Upper lobe of right lung (tissue), 1 donor: Measurements from ENCODE around the gene TMEM255B. TPM values are rescaled to one million over a fixed set of nuclear protein-coding genes. Genes with fewer than 3 reads are reported as not detected.

Experiments used
- ATAC-seq: fragments of 200-7000 bp; cut with Tn5 transposase; one replicate; pipeline ENCODE4 v1.9.1; 2020; ENCODE audit warnings: mild to moderate bottlenecking, moderate library complexity
- DNase-seq: peaks from one replicate; pipeline ENCODE4 v3.0.0-alpha.2; 2020
- H3K27ac ChIP-seq: fragments of 200-600 bp; one replicate; pipeline ENCODE4 v1.8.0; 2022
- H3K27me3 ChIP-seq: fragments of 200-600 bp; one replicate; pipeline ENCODE4 v1.8.0; 2022; ENCODE audit warnings: mild to moderate bottlenecking
- H3K36me3 ChIP-seq: fragments of 200-600 bp; one replicate; pipeline ENCODE4 v1.8.0; 2022
- H3K4me1 ChIP-seq: fragments of 200-600 bp; one replicate; pipeline ENCODE4 v1.8.0; 2022
- H3K4me3 ChIP-seq: fragments of 200-600 bp; one replicate; pipeline ENCODE4 v1.8.0; 2022; ENCODE audit warnings: mild to moderate bottlenecking
- H3K9me3 ChIP-seq: fragments of 200-600 bp; one replicate; pipeline ENCODE4 v1.8.0; 2022
- intact Hi-C: fragments of 100-400 bp; cut with DNase I; formaldehyde crosslinking; loops from one replicate; pipeline ENCODE4 v1.11.0; 2022
- total RNA-seq: library from RNA; stranded (reverse); fragmentation: NEBNext Ultra II Directional; extraction: Animal tissue kit (Norgen Biotek cat#: 25700); gene quantifications from one replicate; pipeline ENCODE4 v1.2.1, GENCODE V29; 2021
- TF ChIP-seq, protein P1 (sequence below): fragments of 200-600 bp; IDR thresholded peaks from one replicate; pipeline ENCODE4 v1.8.0; 2022; ENCODE audit warnings: antibody characterized with exemption
- donor health status: DM: no; HTN: yes; CAD: no; lungs with severe emphysema.

The TMEM255B gene
- total RNA-seq, 1 donor from 2014 or later: 43.6 TPM

DNA sequence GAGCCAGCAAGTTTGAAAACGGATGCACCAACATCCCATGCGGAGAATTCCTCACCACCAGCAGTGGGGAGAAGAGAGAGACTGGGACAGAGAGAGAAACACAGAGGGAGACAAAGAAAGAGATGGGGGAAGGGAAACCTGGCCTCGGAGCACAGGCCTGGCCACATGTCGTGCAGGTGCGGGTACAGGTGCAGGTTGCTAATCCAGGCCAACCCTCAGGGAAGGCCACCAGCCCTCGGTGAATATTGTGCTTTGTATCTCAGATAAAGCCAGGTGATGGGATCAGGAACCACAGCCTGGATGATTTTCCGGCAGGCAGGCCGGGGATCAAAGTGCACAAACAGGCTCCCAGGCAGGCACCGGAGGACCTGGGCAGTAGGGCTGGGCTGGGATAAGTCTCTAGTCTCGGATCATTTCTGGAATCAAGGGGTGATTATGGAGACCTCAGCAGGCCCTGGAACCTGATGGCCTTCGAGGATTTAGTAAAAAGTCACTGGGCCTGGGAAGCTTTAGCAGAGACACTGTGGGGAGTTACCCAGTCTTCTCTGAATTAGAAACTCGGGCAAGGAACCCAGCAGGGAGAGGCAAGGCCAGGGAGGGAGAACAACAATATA lies 101.1 kb downstream of the TMEM255B start:
- H3K27ac ChIP-seq: no peak overlapping the region
- peaks cover 8% of the 10 kb centered on the region for H3K27me3 ChIP-seq
- DNase-seq (no peak), ATAC-seq (no peak)
- intact Hi-C loops: no loop called here
- no peaks in the 10 kb centered on the region for H3K9me3 ChIP-seq
- no peaks in the 10 kb centered on the region for H3K36me3 ChIP-seq
- TF ChIP-seq, protein P1, sequence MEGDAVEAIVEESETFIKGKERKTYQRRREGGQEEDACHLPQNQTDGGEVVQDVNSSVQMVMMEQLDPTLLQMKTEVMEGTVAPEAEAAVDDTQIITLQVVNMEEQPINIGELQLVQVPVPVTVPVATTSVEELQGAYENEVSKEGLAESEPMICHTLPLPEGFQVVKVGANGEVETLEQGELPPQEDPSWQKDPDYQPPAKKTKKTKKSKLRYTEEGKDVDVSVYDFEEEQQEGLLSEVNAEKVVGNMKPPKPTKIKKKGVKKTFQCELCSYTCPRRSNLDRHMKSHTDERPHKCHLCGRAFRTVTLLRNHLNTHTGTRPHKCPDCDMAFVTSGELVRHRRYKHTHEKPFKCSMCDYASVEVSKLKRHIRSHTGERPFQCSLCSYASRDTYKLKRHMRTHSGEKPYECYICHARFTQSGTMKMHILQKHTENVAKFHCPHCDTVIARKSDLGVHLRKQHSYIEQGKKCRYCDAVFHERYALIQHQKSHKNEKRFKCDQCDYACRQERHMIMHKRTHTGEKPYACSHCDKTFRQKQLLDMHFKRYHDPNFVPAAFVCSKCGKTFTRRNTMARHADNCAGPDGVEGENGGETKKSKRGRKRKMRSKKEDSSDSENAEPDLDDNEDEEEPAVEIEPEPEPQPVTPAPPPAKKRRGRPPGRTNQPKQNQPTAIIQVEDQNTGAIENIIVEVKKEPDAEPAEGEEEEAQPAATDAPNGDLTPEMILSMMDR: no peak
- no peak overlapping the region for H3K4me3 ChIP-seq
- H3K4me1 ChIP-seq: peaks cover 49% of the 10 kb centered on the region

DNA sequence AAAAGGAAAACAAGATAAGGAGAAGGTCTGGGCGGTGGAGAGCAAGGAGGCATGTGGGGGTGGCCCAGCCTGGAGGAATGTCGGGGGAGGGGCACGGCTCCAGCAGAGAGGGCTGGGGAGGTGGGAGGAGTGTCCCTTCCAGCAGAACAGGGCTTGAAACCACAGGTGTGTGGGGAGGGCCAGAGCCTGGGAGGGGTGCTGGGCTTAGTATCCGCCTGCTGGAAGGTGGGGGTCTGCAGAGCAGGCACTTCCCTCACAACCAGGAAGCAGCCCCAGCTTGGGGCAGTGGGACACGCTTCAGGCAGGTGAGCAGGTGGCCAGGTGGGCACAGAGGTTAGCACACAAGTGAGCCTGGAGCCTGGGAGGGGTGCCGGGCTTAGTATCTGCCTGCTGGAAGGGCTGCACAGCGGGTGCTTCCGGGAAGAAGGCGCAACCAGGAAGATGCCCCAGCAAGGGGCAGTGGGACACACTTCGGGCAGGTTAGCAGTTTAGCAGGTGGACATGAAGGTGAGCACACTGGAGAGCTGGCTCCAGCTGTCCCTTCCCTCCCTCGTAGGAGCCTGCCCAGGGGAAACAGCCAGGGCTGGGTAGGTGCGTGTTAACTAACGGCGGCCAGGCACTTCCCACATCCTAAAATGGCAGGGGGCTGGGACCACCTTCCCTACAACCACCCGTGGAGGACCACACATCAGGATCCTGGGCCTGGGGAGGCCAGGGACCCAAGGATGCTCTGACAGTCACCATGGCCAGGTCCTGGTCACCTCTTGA lies 101.8 kb downstream of the TMEM255B start:
- H3K4me3 ChIP-seq: no peak overlapping the region

GRCh38 chr13:113861433-113862030 lies 102.5 kb downstream of the TMEM255B start:
- peak overlapping the region; percentile 87 for H3K27ac ChIP-seq
- H3K27me3 ChIP-seq: peaks cover 16% of the 10 kb centered on the region
- peaks cover 35% of the 10 kb centered on the region for H3K4me1 ChIP-seq
- TF ChIP-seq, protein P1: no peak
- no peak for DNase-seq
- no peak for ATAC-seq
- H3K36me3 ChIP-seq: no peaks in the 10 kb centered on the region
- H3K9me3 ChIP-seq: no peaks in the 10 kb centered on the region
- intact Hi-C loops: no loop called here
- peak overlapping the region; percentile 71 for H3K4me3 ChIP-seq

More for the DNA sequence above, 101.8 kb downstream of the TMEM255B start:
- ATAC-seq (peak; percentile 80), DNase-seq (peak; percentile 80)
- TF ChIP-seq, protein P1: no peak
- Histone ChIP-seq H3K4me1 (peaks cover 42% of the 10 kb centered on the region), H3K36me3 (no peaks in the 10 kb centered on the region), H3K9me3 (no peaks in the 10 kb centered on the region), H3K27me3 (peaks cover 14% of the 10 kb centered on the region), H3K27ac (peak overlapping the region; percentile 55)
- intact Hi-C loops: no loop called here

DNA sequence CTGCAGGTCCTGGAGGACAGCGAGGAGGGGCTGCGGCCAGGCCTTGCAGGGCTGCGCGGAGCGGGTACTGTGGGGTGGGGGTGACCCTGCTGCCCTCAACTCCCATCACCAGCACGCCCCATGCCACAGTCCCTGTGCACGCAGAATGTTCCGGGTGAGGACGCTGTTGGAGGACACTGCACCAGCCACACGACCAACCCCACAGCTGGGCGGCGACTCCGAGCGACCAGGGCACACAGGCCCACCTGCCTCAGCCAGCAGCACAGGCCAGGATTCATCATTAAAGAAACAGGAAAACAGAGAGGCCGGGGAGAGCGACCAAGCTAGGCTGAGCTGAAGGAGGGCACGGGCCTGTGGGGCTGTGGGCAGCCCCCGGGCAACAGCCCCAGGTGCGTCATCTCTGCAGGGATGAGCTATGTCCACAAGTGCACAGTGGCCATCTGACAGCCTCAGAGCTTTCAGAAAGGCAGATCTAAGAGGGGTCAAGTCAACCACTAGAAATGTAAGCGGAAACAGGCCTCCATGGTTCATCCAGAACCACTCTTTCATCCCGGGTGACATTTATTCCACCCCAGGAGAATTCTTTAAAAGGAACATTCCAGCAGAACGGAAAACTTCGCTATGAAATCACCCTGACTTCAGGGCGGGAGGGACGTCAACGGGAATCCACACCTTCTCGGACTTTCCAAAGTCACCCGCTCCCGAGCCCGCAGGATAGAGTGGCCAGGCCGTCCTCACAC lies 103.3 kb downstream of the TMEM255B start:
- no peak for DNase-seq

More for the DNA sequence above, 103.3 kb downstream of the TMEM255B start:
- Histone ChIP-seq H3K27ac (peak overlapping the region; percentile 87), H3K36me3 (no peaks in the 10 kb centered on the region), H3K4me1 (peaks cover 27% of the 10 kb centered on the region), H3K9me3 (no peaks in the 10 kb centered on the region), H3K4me3 (peak overlapping the region; percentile 71), H3K27me3 (peaks cover 16% of the 10 kb centered on the region)
- intact Hi-C loops: no loop called here
- TF ChIP-seq, protein P1: no peak
- ATAC-seq: no peak
